ENCODE results near the gene ARHGEF33. TPM values are rescaled to one million over a fixed set of nuclear protein-coding genes. Genes with fewer than 3 reads are reported as not detected.

The ARHGEF33 gene
- not detected in 2 replicates for total RNA-seq (2016; rRNA removed; fragmentation: Illumina TruSeq; extraction: Trizol)
- total RNA-seq (2016; cell fraction: cytosol; rRNA removed; fragmentation: Illumina TruSeq; extraction: Trizol; ENCODE audit: low read depth) = not detected in 2 replicates
- total RNA-seq (2016; cell fraction: insoluble cytoplasmic fraction; rRNA removed; fragmentation: Illumina TruSeq; extraction: Trizol) = 0.04 TPM in 1 of 2 replicates, not detected in the other
- not detected in 2 replicates for total RNA-seq (2016; cell fraction: membrane; rRNA removed; fragmentation: Illumina TruSeq; extraction: Trizol)
- total RNA-seq (2016; cell fraction: nucleus; rRNA removed; fragmentation: Illumina TruSeq; extraction: Trizol) = 0.37 TPM in 1 of 2 replicates, not detected in the other
- polyA plus RNA-seq (2011; rRNA removed) = 0.03 and 0.04 TPM in 2 replicates
- 0.01 and 0.03 TPM in 2 replicates for polyA plus RNA-seq (2011; cell fraction: cytosol; rRNA removed)
- polyA plus RNA-seq (2011; cell fraction: nucleus; rRNA removed) = 0.10 and 0.21 TPM in 2 replicates
- polyA plus RNA-seq (2012) = 0.04 and 0.19 TPM in 2 replicates
- polyA plus RNA-seq (2016; cell fraction: cytosol; fragmentation: Illumina TruSeq; extraction: Trizol; ENCODE audit: low read depth) = not detected in 2 replicates
- not detected in 2 replicates for polyA plus RNA-seq (2016; cell fraction: insoluble cytoplasmic fraction; fragmentation: Illumina TruSeq; extraction: Trizol; ENCODE audit: low read depth)
- polyA plus RNA-seq (2016; cell fraction: membrane; fragmentation: Illumina TruSeq; extraction: Trizol; ENCODE audit: low read depth) = not detected in 2 replicates
- 0.27 and 0.41 TPM in 2 replicates for polyA plus RNA-seq (2016; cell fraction: nucleus; fragmentation: Illumina TruSeq; extraction: Trizol; ENCODE audit: insufficient read depth, low read depth)
- 0.04 TPM in 1 of 2 replicates, not detected in the other for polyA minus RNA-seq (2011; rRNA and poly(A)+ RNA removed; ENCODE audit: low replicate concordance)
- not detected in 2 replicates for polyA minus RNA-seq (2011; cell fraction: cytosol; rRNA and poly(A)+ RNA removed)
- 0.39 and 1.5 TPM in 2 replicates for polyA minus RNA-seq (2011; cell fraction: nucleus; rRNA and poly(A)+ RNA removed)
- Bru-seq, nascent RNA = percentile 19 among the genes with signal in this experiment
- percentile 29 among the genes with signal in this experiment for BruChase-seq, experiment 1, labeled RNA remaining after a 6-hour chase
- percentile 28 among the genes with signal in this experiment for BruChase-seq, experiment 2, labeled RNA remaining after a 2-hour chase
- long read RNA-seq, experiment 1 = 0 reads
- long read RNA-seq, experiment 2 = 0 reads

DNA sequence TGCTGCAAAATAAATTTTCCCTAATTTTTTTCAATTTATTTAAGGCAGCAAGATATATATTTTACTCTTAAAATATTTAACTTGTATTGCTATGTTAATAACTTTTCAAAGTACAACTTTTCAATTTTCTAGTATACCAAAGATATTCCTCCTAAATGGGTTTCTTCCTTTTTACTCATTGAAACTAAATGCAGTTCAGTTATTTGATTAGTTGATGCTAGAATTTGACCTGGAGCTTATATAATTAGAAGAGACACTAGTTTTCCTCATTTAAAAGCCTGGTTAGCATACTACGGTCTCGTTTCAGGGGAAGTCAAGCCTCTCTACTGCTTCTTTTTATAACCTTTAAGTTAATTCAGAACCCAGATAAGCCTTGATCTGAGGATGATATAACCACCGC lies at the start of gene ARHGEF33:
Gene ARHGEF33 (plus strand): TSS at position 301 of the 400 bp plus-strand sequence. CDS start 29,573 bp downstream, outside the sequence.
- 0 out of 5 replicates have a peak, but pooled peaks cover 0 to 3% of the 10 kb centered on the region in 2 experiments for H3K27me3 ChIP-seq (ENCODE audit: control insufficient read depth in 1 of 2, insufficient read depth in 2 of 2, low read length in 2 of 2)
- no peak within 1 kb of the TSS for H3K4me2 ChIP-seq (ENCODE audit: low read depth, low read length)
- H4K20me1 ChIP-seq (ENCODE audit: insufficient read depth, low read length) = no peaks in the 10 kb centered on the region
- H3K36me3 ChIP-seq (replicated peaks in 1 of 2; ENCODE audit: control insufficient read depth in 1 of 2, insufficient read depth in 2 of 2, low read length in 2 of 2) = no peaks in the 10 kb centered on the region
- H3K4me3 ChIP-seq (replicated peaks in 1 of 3; ENCODE audit: insufficient read depth in 1 of 3, low read depth in 2 of 3, low read length in 3 of 3) = no peak within 1 kb of the TSS
- ChIA-PET POLR2A (no interaction called here), CTCF (ENCODE audit: low intra/inter-chr PET ratio, low total read pairs) (no interaction called here)
- H3K79me2 ChIP-seq (ENCODE audit: insufficient read depth, low read length) = no peaks in the 10 kb centered on the region
- WGBS (ENCODE audit: low lambda C conversion rate) = 40% methylated on average over 3 of the region's 3 CpGs
- intact Hi-C loops (cut with micrococcal nuclease; ENCODE audit: unreplicated experiment) = no loop called here
- FAIRE-seq = no peak
- no peaks in the 10 kb centered on the region for H3K9me3 ChIP-seq (ENCODE audit: low read length)
- H2AFZ ChIP-seq (ENCODE audit: low read length) = no peak within 1 kb of the TSS
- H3K4me1 ChIP-seq (ENCODE audit: insufficient read depth, low read length) = no peaks in the 10 kb centered on the region
- ATAC-seq = no peak
- no peak for DNase-seq (ENCODE audit: low spot score)
- no peak within 1 kb of the TSS for H3K9ac ChIP-seq (ENCODE audit: insufficient read depth, low read depth, low read length)
- no peak within 1 kb of the TSS for H3K27ac ChIP-seq (ENCODE audit: extremely low read length, insufficient read depth, low read length)
- BruUV-seq (replicated peaks) = no TSS peak
- in situ Hi-C loops (cut with HindIII; ENCODE audit: extremely low pct_ligation_motif_present, low pct_unique_long_range_greater_than_20kb) = no loop called here
- no peak for TF ChIP-seq SMARCC2 (IDR thresholded peaks at IDR 0.05)
- TF ChIP-seq, protein P1, sequence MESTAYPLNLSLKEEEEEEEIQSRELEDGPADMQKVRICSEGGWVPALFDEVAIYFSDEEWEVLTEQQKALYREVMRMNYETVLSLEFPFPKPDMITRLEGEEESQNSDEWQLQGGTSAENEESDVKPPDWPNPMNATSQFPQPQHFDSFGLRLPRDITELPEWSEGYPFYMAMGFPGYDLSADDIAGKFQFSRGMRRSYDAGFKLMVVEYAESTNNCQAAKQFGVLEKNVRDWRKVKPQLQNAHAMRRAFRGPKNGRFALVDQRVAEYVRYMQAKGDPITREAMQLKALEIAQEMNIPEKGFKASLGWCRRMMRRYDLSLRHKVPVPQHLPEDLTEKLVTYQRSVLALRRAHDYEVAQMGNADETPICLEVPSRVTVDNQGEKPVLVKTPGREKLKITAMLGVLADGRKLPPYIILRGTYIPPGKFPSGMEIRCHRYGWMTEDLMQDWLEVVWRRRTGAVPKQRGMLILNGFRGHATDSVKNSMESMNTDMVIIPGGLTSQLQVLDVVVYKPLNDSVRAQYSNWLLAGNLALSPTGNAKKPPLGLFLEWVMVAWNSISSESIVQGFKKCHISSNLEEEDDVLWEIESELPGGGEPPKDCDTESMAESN (CRISPR knock-in tag; conservative IDR thresholded peaks at IDR 0.05) = no peak
- no peak for TF ChIP-seq ZNF251 (CRISPR knock-in tag; IDR thresholded peaks at IDR 0.05)
- TF ChIP-seq, protein P2, sequence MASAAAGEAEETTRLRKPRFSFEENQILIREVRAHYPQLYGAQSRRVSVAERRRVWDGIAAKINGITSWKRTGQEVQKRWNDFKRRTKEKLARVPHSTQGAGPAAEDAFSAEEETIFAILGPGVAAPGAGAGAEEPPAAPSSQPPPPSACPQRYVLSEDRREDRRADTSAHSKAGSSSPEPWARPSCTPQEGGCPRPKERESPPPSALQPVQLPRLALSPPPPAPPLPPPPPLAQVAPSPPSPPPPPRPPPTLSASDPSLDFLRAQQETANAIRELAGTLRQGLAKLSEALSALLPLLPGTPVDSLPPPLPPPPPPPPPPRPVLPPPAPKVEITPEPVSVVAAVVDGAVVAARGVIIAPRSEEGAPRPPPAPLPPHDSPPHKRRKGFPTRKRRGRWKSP (CRISPR knock-in tag; IDR thresholded peaks at IDR 0.05) = no peak
- TF ChIP-seq, protein P3, sequence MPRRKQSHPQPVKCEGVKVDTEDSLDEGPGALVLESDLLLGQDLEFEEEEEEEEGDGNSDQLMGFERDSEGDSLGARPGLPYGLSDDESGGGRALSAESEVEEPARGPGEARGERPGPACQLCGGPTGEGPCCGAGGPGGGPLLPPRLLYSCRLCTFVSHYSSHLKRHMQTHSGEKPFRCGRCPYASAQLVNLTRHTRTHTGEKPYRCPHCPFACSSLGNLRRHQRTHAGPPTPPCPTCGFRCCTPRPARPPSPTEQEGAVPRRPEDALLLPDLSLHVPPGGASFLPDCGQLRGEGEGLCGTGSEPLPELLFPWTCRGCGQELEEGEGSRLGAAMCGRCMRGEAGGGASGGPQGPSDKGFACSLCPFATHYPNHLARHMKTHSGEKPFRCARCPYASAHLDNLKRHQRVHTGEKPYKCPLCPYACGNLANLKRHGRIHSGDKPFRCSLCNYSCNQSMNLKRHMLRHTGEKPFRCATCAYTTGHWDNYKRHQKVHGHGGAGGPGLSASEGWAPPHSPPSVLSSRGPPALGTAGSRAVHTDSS (CRISPR knock-in tag; conservative IDR thresholded peaks at IDR 0.05) = no peak
- TF ChIP-seq ZNF891 (CRISPR knock-in tag; IDR thresholded peaks at IDR 0.05) = no peak
- TF ChIP-seq, protein P4, sequence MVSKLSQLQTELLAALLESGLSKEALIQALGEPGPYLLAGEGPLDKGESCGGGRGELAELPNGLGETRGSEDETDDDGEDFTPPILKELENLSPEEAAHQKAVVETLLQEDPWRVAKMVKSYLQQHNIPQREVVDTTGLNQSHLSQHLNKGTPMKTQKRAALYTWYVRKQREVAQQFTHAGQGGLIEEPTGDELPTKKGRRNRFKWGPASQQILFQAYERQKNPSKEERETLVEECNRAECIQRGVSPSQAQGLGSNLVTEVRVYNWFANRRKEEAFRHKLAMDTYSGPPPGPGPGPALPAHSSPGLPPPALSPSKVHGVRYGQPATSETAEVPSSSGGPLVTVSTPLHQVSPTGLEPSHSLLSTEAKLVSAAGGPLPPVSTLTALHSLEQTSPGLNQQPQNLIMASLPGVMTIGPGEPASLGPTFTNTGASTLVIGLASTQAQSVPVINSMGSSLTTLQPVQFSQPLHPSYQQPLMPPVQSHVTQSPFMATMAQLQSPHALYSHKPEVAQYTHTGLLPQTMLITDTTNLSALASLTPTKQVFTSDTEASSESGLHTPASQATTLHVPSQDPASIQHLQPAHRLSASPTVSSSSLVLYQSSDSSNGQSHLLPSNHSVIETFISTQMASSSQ (IDR thresholded peaks at IDR 0.05; ENCODE audit: low read depth) = no peak
- TF ChIP-seq, protein P4 (CRISPR knock-in tag; IDR thresholded peaks at IDR 0.05; ENCODE audit: borderline replicate concordance) = no peak
